ENCODE measurements around the gene SLC6A8.
"Not testable (repeated sequence)": the region's sequence is repeated elsewhere in the genome, so short reads cannot be mapped to it uniquely, and the experiment has no call there.

The SLC6A8 gene

GRCh38 chrX:153693216-153694086 lies 5.7 kb downstream of the SLC6A8 start:
- DNase-seq (ENCODE audit: low spot score), result no peak

DNA sequence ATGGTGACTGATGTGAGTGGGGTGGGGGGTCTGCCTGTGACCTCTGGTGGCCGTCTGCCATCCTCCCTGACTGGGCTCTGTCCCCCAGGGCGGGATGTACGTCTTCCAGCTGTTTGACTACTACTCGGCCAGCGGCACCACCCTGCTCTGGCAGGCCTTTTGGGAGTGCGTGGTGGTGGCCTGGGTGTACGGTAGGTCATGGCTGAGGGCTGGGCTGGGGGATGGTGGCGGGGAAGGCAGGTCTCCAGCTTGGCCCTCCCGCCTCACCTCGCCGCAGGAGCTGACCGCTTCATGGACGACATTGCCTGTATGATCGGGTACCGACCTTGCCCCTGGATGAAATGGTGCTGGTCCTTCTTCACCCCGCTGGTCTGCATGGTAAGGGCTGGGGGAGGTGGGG lies 6.5 kb downstream of the SLC6A8 start:
- not testable (repeated sequence) for DNase-seq (ENCODE audit: low spot score)

- DNase-seq (ENCODE audit: low spot score), result no peak
Measured at GRCh38 chrX:153694687-153695270, 7.1 kb downstream of the SLC6A8 start.

GRCh38 chrX:153696100-153696499 lies 8.4 kb downstream of the SLC6A8 start:
- DNase-seq (ENCODE audit: low spot score), result no peak

DNA sequence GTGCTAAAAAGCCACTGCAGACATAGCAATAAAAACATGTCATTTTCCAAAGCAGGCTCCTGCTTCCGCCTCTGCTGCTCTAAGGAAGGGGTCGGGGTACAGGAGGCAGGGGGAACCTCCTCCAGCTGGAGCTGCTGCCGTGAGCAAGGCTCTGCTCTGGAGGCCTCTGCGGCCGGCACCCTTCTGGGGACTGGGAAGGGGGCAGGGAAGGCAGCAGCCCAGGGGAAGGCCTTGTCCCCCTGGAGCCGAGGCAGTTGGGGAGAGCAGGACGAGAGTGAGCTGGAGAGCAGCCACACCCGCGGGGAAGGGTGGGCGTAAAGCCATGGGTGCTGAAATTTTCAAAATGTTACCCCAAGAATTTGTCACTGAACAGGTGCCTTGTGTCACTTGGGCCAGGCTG lies 8.8 kb downstream of the SLC6A8 start:
- not testable (repeated sequence) for DNase-seq (ENCODE audit: low spot score)

DNA sequence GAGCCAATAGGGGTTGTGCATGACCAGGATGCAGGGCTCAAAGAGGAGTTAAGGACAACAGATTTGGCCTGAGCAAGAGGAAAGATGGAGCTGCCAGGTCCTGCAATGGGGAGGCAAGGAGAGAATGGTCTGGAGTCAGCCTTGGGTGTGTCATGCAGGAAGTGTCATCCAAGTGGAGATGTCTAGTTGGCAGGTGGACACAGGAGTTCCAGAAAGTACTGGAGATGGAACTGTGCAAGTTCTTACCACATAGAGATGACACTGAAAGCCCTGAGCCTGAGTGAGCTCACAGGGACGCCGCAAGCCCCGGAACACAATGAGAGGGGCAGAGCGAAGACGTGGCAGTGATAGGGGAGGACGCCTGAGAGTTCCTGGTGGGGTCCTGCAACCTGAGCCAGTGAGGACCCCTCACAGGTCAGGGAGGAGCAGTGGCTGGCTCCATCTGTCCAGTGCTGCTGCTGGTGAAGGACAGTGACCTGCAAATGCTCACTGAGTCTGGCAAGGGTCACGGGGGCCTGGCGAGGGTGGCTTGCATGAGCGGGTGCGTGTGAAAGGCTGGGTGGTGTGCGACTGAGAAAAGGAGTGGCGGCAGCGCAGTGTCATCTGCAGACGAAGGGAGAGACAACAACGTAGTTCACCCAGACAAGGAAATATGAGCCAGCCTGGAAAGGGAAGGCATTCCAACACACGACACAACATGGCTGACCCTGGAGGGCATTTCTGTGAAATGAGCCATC lies 9.4 kb downstream of the SLC6A8 start:
- not testable (repeated sequence) for DNase-seq (ENCODE audit: low spot score)

- DNase-seq (ENCODE audit: low spot score), result no peak
Measured at GRCh38 chrX:153697924-153698865, 10.5 kb downstream of the SLC6A8 start.

- not testable (repeated sequence) for DNase-seq (ENCODE audit: low spot score)
Measured at GRCh38 chrX:153699210-153699783, 11.6 kb downstream of the SLC6A8 start.

GRCh38 chrX:153699784-153700371 lies 12.2 kb downstream of the SLC6A8 start:
- not testable (repeated sequence) for DNase-seq (ENCODE audit: low spot score)

GRCh38 chrX:153700376-153700945 lies 12.7 kb downstream of the SLC6A8 start:
- no peak for DNase-seq (ENCODE audit: low spot score)

DNA sequence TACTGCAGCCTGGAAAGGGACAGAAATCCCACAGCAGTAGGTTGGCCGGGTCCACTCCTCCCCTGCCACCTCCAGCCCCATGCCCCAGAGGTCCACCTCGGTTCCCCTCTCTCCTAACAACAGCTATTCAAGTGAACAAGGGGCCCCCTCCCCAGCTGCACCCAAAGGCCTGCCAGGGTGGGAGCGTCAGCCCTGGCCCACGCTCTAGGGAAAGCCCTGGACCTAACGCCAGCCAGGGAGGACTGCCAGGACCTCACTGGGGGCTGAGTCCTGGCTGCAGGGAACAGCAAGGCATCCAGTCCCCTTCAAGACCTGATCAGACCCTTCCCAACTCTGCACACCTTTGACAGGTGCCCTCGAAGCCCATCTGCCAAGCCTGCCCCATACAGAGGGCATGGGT lies 13.2 kb downstream of the SLC6A8 start:
- no peak for DNase-seq (ENCODE audit: low spot score)

DNA sequence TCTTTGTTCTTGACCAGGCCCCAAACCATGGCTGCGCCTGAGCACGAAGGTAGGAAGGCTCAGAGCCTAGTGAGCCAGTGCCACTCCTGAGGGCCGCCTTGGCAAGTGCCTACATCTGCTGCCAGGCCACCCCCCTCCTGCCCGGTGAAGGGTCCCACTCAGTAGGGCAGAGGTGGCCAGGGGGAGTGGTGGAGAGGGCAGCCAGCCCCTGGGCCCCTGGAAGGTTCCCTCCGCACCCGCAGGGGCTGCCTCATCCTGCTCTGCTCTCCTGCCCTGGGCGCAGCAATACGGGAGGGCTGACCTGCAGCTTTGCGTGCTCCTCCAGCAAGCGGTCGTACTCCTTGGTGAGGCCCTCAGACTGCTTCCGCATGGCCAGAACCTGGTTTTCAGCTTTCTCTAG lies 14.0 kb downstream of the SLC6A8 start:
- no peak for DNase-seq (ENCODE audit: low spot score)

DNA sequence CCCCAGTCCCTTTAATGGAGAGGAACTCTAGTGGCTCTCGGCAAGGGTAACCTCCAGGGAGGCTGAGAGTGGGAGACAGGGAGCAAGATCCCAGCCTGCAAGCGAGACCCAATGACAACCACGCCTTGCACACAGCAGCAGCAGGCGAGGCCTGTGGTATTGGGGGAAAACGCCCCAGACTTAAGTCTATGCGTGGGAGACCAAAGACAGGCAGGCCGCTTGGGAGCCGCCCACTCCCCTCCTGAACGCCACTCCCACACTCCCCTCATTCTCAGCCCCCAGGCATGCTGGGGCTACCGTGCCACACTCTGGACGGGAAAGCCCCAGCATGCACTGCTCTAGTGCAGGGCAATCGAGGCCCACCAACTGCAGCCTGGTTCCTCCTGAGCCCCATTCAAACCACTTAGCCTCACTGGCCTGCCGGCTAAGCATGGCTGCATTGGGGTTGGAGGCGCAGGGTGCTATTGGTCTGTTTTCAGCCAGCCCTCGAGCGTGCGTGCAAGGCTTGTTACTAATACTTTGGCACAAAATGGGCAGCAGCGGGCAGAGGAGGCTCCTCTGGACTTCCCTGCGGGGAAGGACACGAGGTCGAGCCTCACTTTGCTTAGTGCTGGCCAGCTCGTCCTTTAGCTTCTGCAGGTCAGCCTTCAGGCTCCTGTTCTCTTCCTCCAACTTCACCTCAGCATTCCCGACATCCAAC lies 14.8 kb downstream of the SLC6A8 start:
- no peak for DNase-seq (ENCODE audit: low spot score)

DNA sequence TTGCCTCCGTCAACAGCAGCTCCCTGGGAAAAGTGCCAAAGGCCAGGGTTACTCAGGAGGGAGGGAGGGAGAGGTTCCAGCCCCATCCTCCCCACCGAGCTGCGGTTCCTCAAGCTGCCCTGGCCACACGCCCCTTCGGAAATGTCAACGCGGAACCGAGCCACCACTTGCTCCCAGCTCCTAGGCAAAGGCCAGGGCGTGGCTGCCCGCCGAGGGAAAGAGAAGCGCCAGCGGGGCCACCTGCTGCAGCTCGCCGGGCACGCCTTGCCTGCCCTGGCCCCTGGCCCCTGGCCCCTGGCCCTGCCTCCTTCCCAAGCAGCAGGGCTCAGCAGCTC lies 15.3 kb downstream of the SLC6A8 start:
- no peak for DNase-seq (ENCODE audit: low spot score)

GRCh38 chrX:153704021-153704526 lies 16.3 kb downstream of the SLC6A8 start:
- no peak for DNase-seq (ENCODE audit: low spot score)

DNA sequence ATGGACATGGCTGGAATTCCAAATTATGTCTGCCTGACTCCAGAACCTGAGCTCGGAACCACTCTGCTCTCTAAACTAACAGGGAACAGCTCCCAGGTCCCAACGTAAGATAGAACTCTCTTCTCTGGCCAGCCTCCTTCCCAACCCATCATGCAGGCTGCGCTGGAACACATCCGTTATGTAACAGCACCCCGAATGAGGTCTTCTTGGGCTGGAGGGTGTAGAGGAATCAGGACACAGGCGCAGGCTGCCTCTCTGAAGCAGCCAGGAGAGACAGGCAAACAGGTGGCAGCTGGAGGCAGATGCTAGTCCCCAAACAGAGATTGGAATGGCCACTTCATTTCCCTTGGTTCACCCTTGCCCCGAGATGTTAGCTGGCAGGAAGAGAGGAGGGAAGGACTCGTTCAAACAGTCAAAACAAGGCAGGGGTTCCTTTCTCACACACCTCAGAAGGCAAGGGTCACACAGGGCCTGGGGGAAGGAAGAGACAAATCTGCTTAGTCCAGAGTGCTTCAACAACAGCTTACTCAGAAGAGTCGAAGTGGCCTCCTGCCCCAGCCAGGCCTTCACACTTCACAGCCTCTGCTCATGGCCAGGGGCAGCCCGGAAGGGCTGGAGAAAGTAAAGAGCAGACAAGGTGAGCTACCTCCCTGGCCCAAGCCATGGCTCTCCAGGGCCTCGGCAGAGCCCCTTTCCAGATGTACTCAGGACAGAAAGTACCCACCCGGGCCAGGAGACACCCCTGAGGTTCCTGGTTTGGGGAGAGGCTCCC lies 17.1 kb downstream of the SLC6A8 start:
- DNase-seq (ENCODE audit: low spot score), result not testable (repeated sequence)

DNA sequence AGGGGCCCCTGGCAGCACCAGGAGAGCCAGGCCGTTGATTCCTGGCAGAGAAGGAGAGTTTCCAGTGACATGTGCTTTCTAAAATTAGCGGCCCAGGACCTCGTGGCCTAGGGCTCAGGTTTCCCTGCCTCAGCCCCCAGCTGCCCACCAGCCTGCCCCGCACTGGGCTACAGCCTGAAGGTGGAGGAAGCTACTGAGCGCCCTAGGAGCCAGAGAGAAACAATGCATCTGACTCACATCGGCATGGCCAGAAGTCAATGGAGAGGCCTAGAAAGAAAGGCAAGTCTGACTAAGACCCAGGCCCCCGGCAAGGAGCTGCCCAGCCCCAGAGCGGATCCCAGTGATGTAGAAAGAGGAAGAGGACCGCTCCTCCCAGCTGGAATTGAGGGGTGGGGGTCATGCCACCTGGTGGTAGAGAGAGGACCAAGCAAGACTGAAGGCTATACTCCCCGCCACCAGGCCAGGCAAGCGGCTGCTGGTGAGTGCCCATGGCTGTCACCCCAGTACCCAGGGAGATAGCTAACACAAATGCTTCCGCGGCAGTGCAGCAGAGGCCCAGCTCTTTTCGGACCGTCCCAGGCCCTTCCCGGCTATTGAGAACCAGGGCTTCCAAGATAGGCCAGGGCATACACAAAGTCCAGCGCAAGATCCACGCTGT lies 17.8 kb downstream of the SLC6A8 start:
- not testable (repeated sequence) for DNase-seq (ENCODE audit: low spot score)

- DNase-seq (ENCODE audit: low spot score), result no peak
Measured at GRCh38 chrX:153706799-153707198, 19.1 kb downstream of the SLC6A8 start.

DNA sequence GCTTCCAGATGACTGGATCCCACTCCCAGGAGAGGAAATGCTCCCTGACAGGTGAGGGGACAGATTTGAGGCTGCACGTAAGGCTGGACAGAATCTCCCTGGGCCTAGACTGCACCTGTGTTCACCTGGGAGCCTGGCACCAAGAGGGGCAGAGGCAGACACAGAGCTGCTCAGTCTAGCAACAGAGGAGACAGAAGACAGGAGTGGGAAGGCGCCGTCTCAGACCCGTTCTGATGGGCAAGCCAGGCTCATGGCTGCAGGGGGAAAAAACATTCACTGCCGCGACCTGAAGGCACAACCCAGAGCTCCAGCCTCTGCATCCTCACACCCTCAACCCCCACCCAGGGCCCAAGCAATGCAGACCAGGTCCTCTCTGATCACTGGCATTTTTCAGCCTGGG lies 19.7 kb downstream of the SLC6A8 start:
- DNase-seq (ENCODE audit: low spot score), result no peak
